K562 (cell line): Measurements from ENCODE around the gene IMMP2L. TPM values are rescaled to one million over a fixed set of nuclear protein-coding genes. Genes with fewer than 3 reads are reported as not detected.

Experiments
- ATAC-seq: fragments of 200-7000 bp; cut with Tn5 transposase; 3 replicates; pipeline ENCODE4 v1.9.1; 2020; ENCODE audit warnings: moderate library complexity
- BruUV-seq: library from RNA; stranded (reverse); fragments of 400-500 nt; replicated peaks from 2 replicates; lab custom pipeline; 2021; lab: Mats Ljungman, UMichigan
- CTCF ChIA-PET: fragments of 300-600 bp; formaldehyde crosslinking; extraction: SDS; loops from one replicate; lab custom pipeline; 2021; ENCODE audit warnings: low intra/inter-chr PET ratio; lab: Yijun Ruan, JAX
- POLR2A ChIA-PET: fragments of 300-600, 350-650 bp; sonication (Branson Sonifier 250); formaldehyde crosslinking; extraction: SDS; loops from one replicate; lab custom pipeline; 2021; ENCODE audit warnings: antibody characterized with exemption, inconsistent platforms; lab: Yijun Ruan, JAX
- DNase-seq, 4 experiments: peaks; one replicate each; pipeline versions ENCODE4 v3.0.0 to v3.0.0-alpha.2; 2011 to 2018; ENCODE audit warnings: low spot score in 3 of 4, mixed read lengths in 3 of 4; ENCODE audit errors: extremely low read depth in 1 of 4
- FAIRE-seq: peaks from 2 replicates; lab custom pipeline; 2011; peaks lifted over from hg19 to GRCh38; lab: Jason Lieb, UNC
- H2AFZ ChIP-seq: 2 replicates; pipeline ENCODE4 v1.6.0; 2011; ENCODE audit warnings: low read depth, low read length, control low read depth, inconsistent platforms
- H3K27ac ChIP-seq: fragments of 200-600 bp; 3 replicates; pipeline ENCODE4 v1.8.0; 2011; ENCODE audit warnings: low read depth, mild to moderate bottlenecking, control low read depth, inconsistent platforms, low read length, moderate library complexity, mixed read lengths; ENCODE audit errors: extremely low read depth
- H3K27me3 ChIP-seq, 2 experiments: fragments of 300-600 bp in 1 of 2; 2 replicates in 1 of 2; 3 replicates in 1 of 2; pipeline versions ENCODE4 v1.6.0 to v1.8.0; 2011; ENCODE audit warnings: inconsistent platforms in 2 of 2, low read length in 2 of 2, mild to moderate bottlenecking in 1 of 2, mixed read lengths in 1 of 2, moderate library complexity in 1 of 2; ENCODE audit not compliant: control insufficient read depth in 2 of 2, insufficient read depth in 2 of 2
- H3K36me3 ChIP-seq: fragments of 300-600 bp; 3 replicates; pipeline ENCODE4 v1.8.0; 2011; ENCODE audit warnings: mild to moderate bottlenecking, low read length, inconsistent platforms; ENCODE audit not compliant: control insufficient read depth, insufficient read depth
- H3K4me1 ChIP-seq, 2 experiments: fragments of 200-600 bp in 1 of 2; replicated peaks in 1 of 2; 2 replicates in 1 of 2; 3 replicates in 1 of 2; pipeline versions ENCODE4 v1.5.1 to v1.8.0; 2011; ENCODE audit warnings: inconsistent platforms in 2 of 2, low read length in 2 of 2, mild to moderate bottlenecking in 1 of 2, mixed read lengths in 1 of 2, moderate library complexity in 1 of 2; ENCODE audit not compliant: control insufficient read depth in 2 of 2, insufficient read depth in 2 of 2
- H3K4me2 ChIP-seq: 2 replicates; pipeline ENCODE4 v1.6.1; 2011; ENCODE audit warnings: low read length, control low read depth, inconsistent platforms, mixed read lengths; ENCODE audit not compliant: insufficient read depth
- H3K4me3 ChIP-seq: fragments of 200-600 bp; sonication (generic), shearing (Covaris generic); 2 replicates; pipeline ENCODE4 v1.5.1; 2016; ENCODE audit warnings: control low read depth, inconsistent platforms
- H3K79me2 ChIP-seq: fragments of 200-600 bp; 3 replicates; pipeline ENCODE4 v1.8.0; 2011; ENCODE audit warnings: low read length, inconsistent platforms; ENCODE audit not compliant: control insufficient read depth, insufficient read depth
- H3K9ac ChIP-seq, 2 experiments: 2 replicates each; pipeline versions ENCODE4 v1.6.0 to v1.6.1; 2011; ENCODE audit warnings: low read depth in 2 of 2, low read length in 2 of 2, control low read depth in 1 of 2, inconsistent platforms in 1 of 2, mild to moderate bottlenecking in 1 of 2, mixed read lengths in 1 of 2; ENCODE audit not compliant: insufficient read depth in 1 of 2
- H3K9me1 ChIP-seq: one replicate; pipeline ENCODE4 v1.6.0; 2011; ENCODE audit warnings: inconsistent platforms, mild to moderate bottlenecking, low read length, moderate library complexity; ENCODE audit not compliant: control insufficient read depth, insufficient read depth
- H3K9me3 ChIP-seq: replicated peaks from 2 replicates; pipeline ENCODE4 v1.5.1; 2011; ENCODE audit warnings: low read depth, low read length, inconsistent platforms; ENCODE audit not compliant: control insufficient read depth, insufficient read depth
- H4K20me1 ChIP-seq: replicated peaks from 2 replicates; pipeline ENCODE4 v1.6.1; 2011; ENCODE audit warnings: low read length, inconsistent platforms, mixed read lengths; ENCODE audit not compliant: control insufficient read depth, insufficient read depth
- CBFA2T3 ChIP-seq: fragments of 450-650 bp; IDR thresholded peaks from 2 replicates; pipeline ENCODE4 v1.6.1; 2017
- CEBPB ChIP-seq: fragments of 450-650 bp; IDR thresholded peaks from 2 replicates; pipeline ENCODE4 v1.6.1; 2016; ENCODE audit warnings: missing genetic modification characterization, missing compliant biosample characterization
- FOXM1 ChIP-seq, 2 experiments: fragments of 450-650 bp in 1 of 2; sonication (generic) in 1 of 2; formaldehyde crosslinking in 1 of 2; IDR thresholded peaks; 2 replicates each; pipeline versions ENCODE4 v1.6.1 to v1.9.0; 2017 to 2022; ENCODE audit warnings: low read depth in 2 of 2, mild to moderate bottlenecking in 2 of 2, missing genetic modification reagents in 1 of 2, moderate library complexity in 1 of 2
- GABPA ChIP-seq: fragments of 200-800 bp; sonication (Bioruptor generic); conservative IDR thresholded peaks from 2 replicates; pipeline ENCODE4 v1.6.1; 2016; ENCODE audit warnings: low read depth, missing genetic modification characterization, missing compliant biosample characterization
- HMGN3 ChIP-seq: IDR thresholded peaks from 2 replicates; pipeline ENCODE4 v1.6.1; 2011; ENCODE audit warnings: borderline replicate concordance, low read depth, mild to moderate bottlenecking, mixed read lengths, low read length; ENCODE audit not compliant: insufficient read length; ENCODE audit errors: extremely low read depth
- PKNOX1 ChIP-seq: fragments of 450-650 bp; IDR thresholded peaks from 2 replicates; pipeline ENCODE4 v1.6.1; 2016
- RNF2 ChIP-seq: sonication (generic); IDR thresholded peaks from 2 replicates; pipeline ENCODE4 v1.6.1; 2016
- STAT5A ChIP-seq: IDR thresholded peaks from 2 replicates; pipeline ENCODE4 v1.6.1; 2012; ENCODE audit warnings: low read length, inconsistent platforms, borderline replicate concordance
- TFE3 ChIP-seq: fragments of 450-650 bp; formaldehyde crosslinking; IDR thresholded peaks from 2 replicates; pipeline ENCODE4 v1.4.0; 2020; ENCODE audit warnings: mild to moderate bottlenecking, mixed read lengths
- TRIM24 ChIP-seq, 2 experiments: fragments of 450-650 bp; IDR thresholded peaks; 2 replicates each; pipeline ENCODE4 v1.6.1; 2016
- ZNF354B ChIP-seq: fragments of 250-450 bp; sonication (Bioruptor Pico); IDR thresholded peaks from 2 replicates; pipeline ENCODE4 v1.4.0; 2020
- WGBS: fragments of 100-300 bp; shearing (Covaris generic); methylation state at CpG from one replicate; pipeline ENCODE4 v1.1.6; 2016; ENCODE audit warnings: low coverage, mixed read lengths; ENCODE audit not compliant: insufficient coverage; ENCODE audit errors: missing lambda C conversion rate; 5-methylcytosine and 5-hydroxymethylcytosine counted together
- in situ Hi-C: fragments of 300-500 bp; cut with MboI; formaldehyde crosslinking; loops from 4 replicates; pipeline ENCODE4 v1.15.0; 2018; ENCODE audit warnings: inconsistent platforms, mixed read lengths
- intact Hi-C: fragments of 100-400 bp; cut with micrococcal nuclease; formaldehyde crosslinking; loops from 2 replicates; pipeline ENCODE4 v1.14.2; 2022
- polyA plus RNA-seq, 8 experiments: library from polyadenylated mRNA; depleted of rRNA in 4 of 8; stranded (reverse) in 5 of 8; unstranded in 3 of 8; fragments of >200 nt; fragmentation: Nextera tagmentation in 2 of 8; fragmentation: Illumina TruSeq in 1 of 8; extraction: Ambion mirVana in 2 of 8; extraction: Trizol in 1 of 8; gene quantifications; 2 replicates each; pipeline versions ENCODE4 v1.2.1 to v1.2.3, GENCODE V29; 2011 to 2014; ENCODE audit warnings: inconsistent platforms in 1 of 8, missing spikeins in 1 of 8
- total RNA-seq, 7 experiments: library from RNA; depleted of rRNA in 6 of 7; stranded (reverse); fragments of >200 nt in 6 of 7; fragmentation: Illumina TruSeq in 2 of 7; extraction: Trizol in 2 of 7; gene quantifications; 2 replicates each; pipeline versions ENCODE4 v1.2.1 to v1.2.3, GENCODE V29; 2011 to 2021; ENCODE audit warnings: low replicate concordance in 1 of 7

Gene IMMP2L
- total and polyA plus RNA-seq, 9 of the 15 experiments (the other 6 are each of a cell fraction or from before 2014, with no cell fraction given), result 29.7 to 116 (median 53.0) TPM

GRCh38 chr7:111192614-111193413 lies 369.5 kb downstream of the IMMP2L start:
- no peaks in the 10 kb centered on the region; the same call in 2 of the 3 replicates for H3K36me3 ChIP-seq
- H3K9me1 ChIP-seq, result no peaks in the 10 kb centered on the region
- TF ChIP-seq RNF2 (no peak), CEBPB (tag) (peak; percentile 26; the same call in 1 of the 2 replicates)
- no peaks in the 10 kb centered on the region for H3K9me3 ChIP-seq
- POLR2A ChIA-PET, result no interaction called here
- H3K79me2 ChIP-seq, result no peaks in the 10 kb centered on the region
- DNase-seq (no peak), ATAC-seq (no peak), FAIRE-seq (no peak)
- H3K27me3 ChIP-seq, result no peaks in the 10 kb centered on the region
- no peak overlapping the region for H3K27ac ChIP-seq
- no TSS peak for BruUV-seq
- no peaks in the 10 kb centered on the region for H4K20me1 ChIP-seq
- no peak overlapping the region for H2AFZ ChIP-seq
- CTCF ChIA-PET, result no interaction called here
- WGBS, result 66% methylated on average over 3 of the region's 3 CpGs
- H3K4me2 ChIP-seq, result no peak overlapping the region
- intact Hi-C loops, result no loop called here
- in situ Hi-C loops, result no loop called here
- H3K4me3 ChIP-seq, result no peak overlapping the region
- no peak overlapping the region for H3K9ac ChIP-seq
- H3K4me1 ChIP-seq, result peaks cover 5 to 14% of the 10 kb centered on the region in 2 experiments; a peak in 3 of 5 replicates

GRCh38 chr7:111190804-111191203 lies 371.5 kb downstream of the IMMP2L start:
- DNase-seq (peak; percentile 29 to 78 (median 54)), ATAC-seq (peak; percentile 87), FAIRE-seq (peak; percentile 72)
- Histone ChIP-seq H3K27ac (peak overlapping the region; percentile 57), H3K4me1 (peaks cover 5 to 14% of the 10 kb centered on the region in 2 experiments; a peak in 3 of 5 replicates), H4K20me1 (no peaks in the 10 kb centered on the region), H3K79me2 (no peaks in the 10 kb centered on the region), H3K9me1 (no peaks in the 10 kb centered on the region), H3K4me2 (peak overlapping the region; percentile 41; the same call in 1 of the 2 replicates), H3K27me3 (no peaks in the 10 kb centered on the region), H3K36me3 (no peaks in the 10 kb centered on the region; the same call in 2 of the 3 replicates), H2AFZ (peak overlapping the region; percentile 61), H3K9ac (no peak overlapping the region), H3K4me3 (no peak overlapping the region), H3K9me3 (no peaks in the 10 kb centered on the region)
- in situ Hi-C loops, result no loop called here
- no TSS peak for BruUV-seq
- 2% methylated on average over 2 of the region's 2 CpGs for WGBS
- ChIA-PET POLR2A (interaction anchor here (1.0 kb wide), 1 partner anchor 12 kb away, joined by 3 read pairs; no protein-coding TSS in a partner anchor), CTCF (no interaction called here)
- intact Hi-C loops, result no loop called here
- TF ChIP-seq GABPA (tag) (peak; percentile 28; the same call in 1 of the 2 replicates), STAT5A (peak; percentile 32; the same call in 1 of the 2 replicates), HMGN3 (no peak), TFE3 (0 out of 2 replicates have a peak, but pooled peaks have one; percentile 13), FOXM1 (IDR thresholded peaks at IDR 0.05; ENCODE audit: low read depth) (peak; percentile 50; the same call in 1 of the 2 replicates), FOXM1 (CRISPR knock-in tag; IDR thresholded peaks at IDR 0.05; ENCODE audit: low read depth) (no peak), CBFA2T3 (peak; percentile 78), PKNOX1 (peak; percentile 34; the same call in 1 of the 2 replicates), TRIM24 (IDR thresholded peaks at IDR 0.05) (peak; percentile 24 to 28; a peak in 2 of 4 replicates), ZNF354B (CRISPR knock-in tag) (no peak)
